HG02588 (cell line): Measurements from ENCODE around the gene CEACAM8.
"Not testable (repeated sequence)": the region's sequence is repeated elsewhere in the genome, so short reads cannot be mapped to it uniquely, and the experiment has no call there.

Experiments used
- ATAC-seq: cut with Tn5 transposase; IDR thresholded peaks from one replicate; pipeline ENCODE4 v1.9.1; 2021; ENCODE audit warnings: mild to moderate bottlenecking, moderate library complexity; ENCODE audit not compliant: unreplicated experiment

The CEACAM8 gene

GRCh38 chr19:42576241-42576640 is 18.5 kb downstream of the CEACAM8 start:
- no peak for ATAC-seq

GRCh38 chr19:42573642-42574041 is 21.1 kb downstream of the CEACAM8 start:
- no peak for ATAC-seq

GRCh38 chr19:42571116-42571515 is 23.6 kb downstream of the CEACAM8 start:
- ATAC-seq = no peak

GRCh38 chr19:42569193-42569592 is 25.5 kb downstream of the CEACAM8 start:
- no peak for ATAC-seq

GRCh38 chr19:42568006-42568405 is 26.7 kb downstream of the CEACAM8 start:
- no peak for ATAC-seq

GRCh38 chr19:42567567-42567966 is 27.2 kb downstream of the CEACAM8 start:
- ATAC-seq = no peak

- ATAC-seq = no peak
Measured at GRCh38 chr19:42563352-42564210, 31.1 kb downstream of the CEACAM8 start.

- no peak for ATAC-seq
Measured at GRCh38 chr19:42561512-42561911, 33.2 kb downstream of the CEACAM8 start.

- ATAC-seq = no peak
Measured at GRCh38 chr19:42560731-42561130, 34.0 kb downstream of the CEACAM8 start.

GRCh38 chr19:42558450-42559150 is 36.1 kb downstream of the CEACAM8 start:
- ATAC-seq = no peak

GRCh38 chr19:42557386-42557871 is 37.3 kb downstream of the CEACAM8 start:
- not testable (repeated sequence) for ATAC-seq

- ATAC-seq = no peak
Measured at GRCh38 chr19:42555801-42556200, 38.9 kb downstream of the CEACAM8 start.

- no peak for ATAC-seq
Measured at GRCh38 chr19:42555317-42555716, 39.4 kb downstream of the CEACAM8 start.

GRCh38 chr19:42554046-42554575 is 40.6 kb downstream of the CEACAM8 start:
- no peak for ATAC-seq

- ATAC-seq = no peak
Measured at GRCh38 chr19:42553292-42554045, 41.3 kb downstream of the CEACAM8 start.

- ATAC-seq = no peak
Measured at GRCh38 chr19:42552086-42553065, 42.3 kb downstream of the CEACAM8 start.

- not testable (repeated sequence) for ATAC-seq
Measured at GRCh38 chr19:42550521-42550920, 44.2 kb downstream of the CEACAM8 start.

- not testable (repeated sequence) for ATAC-seq
Measured at GRCh38 chr19:42549067-42549466, 45.7 kb downstream of the CEACAM8 start.

- no peak for ATAC-seq
Measured at GRCh38 chr19:42548552-42548951, 46.2 kb downstream of the CEACAM8 start.

- no peak for ATAC-seq
Measured at GRCh38 chr19:42547929-42548328, 46.8 kb downstream of the CEACAM8 start.
